K562 (cell line): ENCODE data around the gene FMNL3. TPM values are rescaled to one million over a fixed set of nuclear protein-coding genes. Genes with fewer than 3 reads are reported as not detected.

ENCODE experiments used
- ATAC-seq: fragments of 200-7000 bp; cut with Tn5 transposase; 3 replicates; pipeline ENCODE4 v1.9.1; 2020; ENCODE audit warnings: moderate library complexity
- BruUV-seq: library from RNA; stranded (reverse); fragments of 400-500 nt; replicated peaks from 2 replicates; lab custom pipeline; 2021; lab: Mats Ljungman, UMichigan
- CTCF ChIA-PET: fragments of 300-600 bp; formaldehyde crosslinking; extraction: SDS; loops from one replicate; lab custom pipeline; 2021; ENCODE audit warnings: low intra/inter-chr PET ratio; lab: Yijun Ruan, JAX
- POLR2A ChIA-PET: fragments of 300-600, 350-650 bp; sonication (Branson Sonifier 250); formaldehyde crosslinking; extraction: SDS; loops from one replicate; lab custom pipeline; 2021; ENCODE audit warnings: antibody characterized with exemption, inconsistent platforms; lab: Yijun Ruan, JAX
- DNase-seq, 4 experiments: peaks; one replicate each; pipeline versions ENCODE4 v3.0.0 to v3.0.0-alpha.2; 2011 to 2018; ENCODE audit warnings: low spot score in 3 of 4, mixed read lengths in 3 of 4; ENCODE audit errors: extremely low read depth in 1 of 4
- FAIRE-seq: peaks from 2 replicates; lab custom pipeline; 2011; peaks lifted over from hg19 to GRCh38; lab: Jason Lieb, UNC
- H2AFZ ChIP-seq: 2 replicates; pipeline ENCODE4 v1.6.0; 2011; ENCODE audit warnings: low read depth, low read length, control low read depth, inconsistent platforms
- H3K27ac ChIP-seq: fragments of 200-600 bp; 3 replicates; pipeline ENCODE4 v1.8.0; 2011; ENCODE audit warnings: low read depth, mild to moderate bottlenecking, control low read depth, inconsistent platforms, low read length, moderate library complexity, mixed read lengths; ENCODE audit errors: extremely low read depth
- H3K27me3 ChIP-seq, 2 experiments: fragments of 300-600 bp in 1 of 2; 2 replicates in 1 of 2; 3 replicates in 1 of 2; pipeline versions ENCODE4 v1.6.0 to v1.8.0; 2011; ENCODE audit warnings: inconsistent platforms in 2 of 2, low read length in 2 of 2, mild to moderate bottlenecking in 1 of 2, mixed read lengths in 1 of 2, moderate library complexity in 1 of 2; ENCODE audit not compliant: control insufficient read depth in 2 of 2, insufficient read depth in 2 of 2
- H3K36me3 ChIP-seq: fragments of 300-600 bp; 3 replicates; pipeline ENCODE4 v1.8.0; 2011; ENCODE audit warnings: mild to moderate bottlenecking, low read length, inconsistent platforms; ENCODE audit not compliant: control insufficient read depth, insufficient read depth
- H3K4me1 ChIP-seq, 2 experiments: fragments of 200-600 bp in 1 of 2; replicated peaks in 1 of 2; 2 replicates in 1 of 2; 3 replicates in 1 of 2; pipeline versions ENCODE4 v1.5.1 to v1.8.0; 2011; ENCODE audit warnings: inconsistent platforms in 2 of 2, low read length in 2 of 2, mild to moderate bottlenecking in 1 of 2, mixed read lengths in 1 of 2, moderate library complexity in 1 of 2; ENCODE audit not compliant: control insufficient read depth in 2 of 2, insufficient read depth in 2 of 2
- H3K4me2 ChIP-seq: 2 replicates; pipeline ENCODE4 v1.6.1; 2011; ENCODE audit warnings: low read length, control low read depth, inconsistent platforms, mixed read lengths; ENCODE audit not compliant: insufficient read depth
- H3K4me3 ChIP-seq: fragments of 200-600 bp; sonication (generic), shearing (Covaris generic); 2 replicates; pipeline ENCODE4 v1.5.1; 2016; ENCODE audit warnings: control low read depth, inconsistent platforms
- H3K79me2 ChIP-seq: fragments of 200-600 bp; 3 replicates; pipeline ENCODE4 v1.8.0; 2011; ENCODE audit warnings: low read length, inconsistent platforms; ENCODE audit not compliant: control insufficient read depth, insufficient read depth
- H3K9ac ChIP-seq, 2 experiments: 2 replicates each; pipeline versions ENCODE4 v1.6.0 to v1.6.1; 2011; ENCODE audit warnings: low read depth in 2 of 2, low read length in 2 of 2, control low read depth in 1 of 2, inconsistent platforms in 1 of 2, mild to moderate bottlenecking in 1 of 2, mixed read lengths in 1 of 2; ENCODE audit not compliant: insufficient read depth in 1 of 2
- H3K9me1 ChIP-seq: one replicate; pipeline ENCODE4 v1.6.0; 2011; ENCODE audit warnings: inconsistent platforms, mild to moderate bottlenecking, low read length, moderate library complexity; ENCODE audit not compliant: control insufficient read depth, insufficient read depth
- H3K9me3 ChIP-seq: replicated peaks from 2 replicates; pipeline ENCODE4 v1.5.1; 2011; ENCODE audit warnings: low read depth, low read length, inconsistent platforms; ENCODE audit not compliant: control insufficient read depth, insufficient read depth
- H4K20me1 ChIP-seq: replicated peaks from 2 replicates; pipeline ENCODE4 v1.6.1; 2011; ENCODE audit warnings: low read length, inconsistent platforms, mixed read lengths; ENCODE audit not compliant: control insufficient read depth, insufficient read depth
- CBFA2T3 ChIP-seq: fragments of 450-650 bp; IDR thresholded peaks from 2 replicates; pipeline ENCODE4 v1.6.1; 2017
- CBX3 ChIP-seq, 2 experiments: IDR thresholded peaks; 1 replicate in 1 of 2; 2 replicates in 1 of 2; pipeline ENCODE4 v1.6.1; 2012; ENCODE audit warnings: inconsistent platforms in 2 of 2, low read length in 2 of 2, borderline replicate concordance in 1 of 2, control low read depth in 1 of 2
- EGR1 ChIP-seq: fragments of 450-650 bp; conservative IDR thresholded peaks from 2 replicates; pipeline ENCODE4 v1.6.1; 2017; ENCODE audit warnings: mild to moderate bottlenecking
- ESRRA ChIP-seq: fragments of 450-650 bp; IDR thresholded peaks from 2 replicates; pipeline ENCODE4 v1.6.1; 2014; ENCODE audit warnings: low read depth, mild to moderate bottlenecking, moderate library complexity, borderline replicate concordance
- FOXA3 ChIP-seq, 2 experiments: fragments of 450-650 bp in 1 of 2; sonication (generic) in 1 of 2; formaldehyde crosslinking; IDR thresholded peaks in 1 of 2; conservative IDR thresholded peaks in 1 of 2; 2 replicates each; pipeline versions ENCODE4 v1.4.0 to v1.8.0; 2020 to 2022; ENCODE audit warnings: mild to moderate bottlenecking in 2 of 2, missing genetic modification reagents in 1 of 2
- HEY1 ChIP-seq: fragments of 250-450 bp; sonication (Bioruptor Pico); IDR thresholded peaks from 2 replicates; pipeline ENCODE4 v1.5.0; 2020; ENCODE audit warnings: mild to moderate bottlenecking, moderate library complexity, borderline replicate concordance
- KHSRP ChIP-seq: fragments of 450-650 bp; IDR thresholded peaks from 2 replicates; pipeline ENCODE4 v1.6.1; 2017
- KLF1 ChIP-seq: fragments of 450-650 bp; IDR thresholded peaks from 2 replicates; pipeline ENCODE4 v1.6.1; 2016; ENCODE audit warnings: missing genetic modification characterization, missing compliant biosample characterization
- MYC ChIP-seq, 2 experiments: fragments of 250-450 bp in 1 of 2; sonication (Bioruptor Pico) in 1 of 2; IDR thresholded peaks; 2 replicates each; pipeline versions ENCODE4 v1.5.1 to v1.6.1; 2012 to 2021; ENCODE audit warnings: low read depth in 2 of 2, borderline replicate concordance in 1 of 2, improper control_type of control experiment in 1 of 2, low read length in 1 of 2, mild to moderate bottlenecking in 1 of 2, moderate library complexity in 1 of 2
- PCBP1 ChIP-seq: fragments of 200-400 bp; formaldehyde crosslinking; IDR thresholded peaks from 2 replicates; pipeline ENCODE4 v1.6.1; 2018; ENCODE audit warnings: mild to moderate bottlenecking, low read depth, low read length; ENCODE audit not compliant: poor library complexity, severe bottlenecking
- PRDM10 ChIP-seq: fragments of 450-650 bp; IDR thresholded peaks from 2 replicates; pipeline ENCODE4 v1.6.1; 2018; ENCODE audit not compliant: partially characterized antibody
- SMAD2 ChIP-seq: fragments of 150-350 bp; IDR thresholded peaks from 2 replicates; pipeline ENCODE4 v1.6.1; 2014; ENCODE audit warnings: low read depth, mild to moderate bottlenecking, low read length
- SRSF1 ChIP-seq: fragments of 200-400 bp; formaldehyde crosslinking; IDR thresholded peaks from 2 replicates; pipeline ENCODE4 v1.6.1; 2017; ENCODE audit warnings: mild to moderate bottlenecking, low read depth, low read length, moderate library complexity
- TAF7 ChIP-seq: fragments of 450-650 bp; IDR thresholded peaks from 2 replicates; pipeline ENCODE4 v1.6.1; 2016; ENCODE audit warnings: missing genetic modification characterization, missing compliant biosample characterization
- TEAD4 ChIP-seq, 2 experiments: sonication (generic) in 1 of 2; formaldehyde crosslinking in 1 of 2; IDR thresholded peaks; 2 replicates each; pipeline versions ENCODE4 v1.6.1 to v1.8.0; 2012 to 2022; ENCODE audit warnings: borderline replicate concordance in 1 of 2, inconsistent platforms in 1 of 2, low read length in 1 of 2, mild to moderate bottlenecking in 1 of 2, missing genetic modification reagents in 1 of 2
- ZNF551 ChIP-seq: fragments of 250-450 bp; sonication (Bioruptor Pico); IDR thresholded peaks from 2 replicates; pipeline ENCODE4 v1.5.0; 2021; ENCODE audit warnings: mild to moderate bottlenecking, moderate library complexity
- WGBS: fragments of 100-300 bp; shearing (Covaris generic); methylation state at CpG from one replicate; pipeline ENCODE4 v1.1.6; 2016; ENCODE audit warnings: low coverage, mixed read lengths; ENCODE audit not compliant: insufficient coverage; ENCODE audit errors: missing lambda C conversion rate; 5-methylcytosine and 5-hydroxymethylcytosine counted together
- in situ Hi-C: fragments of 300-500 bp; cut with MboI; formaldehyde crosslinking; loops from 4 replicates; pipeline ENCODE4 v1.15.0; 2018; ENCODE audit warnings: inconsistent platforms, mixed read lengths
- intact Hi-C: fragments of 100-400 bp; cut with micrococcal nuclease; formaldehyde crosslinking; loops from 2 replicates; pipeline ENCODE4 v1.14.2; 2022
- polyA plus RNA-seq, 8 experiments: library from polyadenylated mRNA; depleted of rRNA in 4 of 8; stranded (reverse) in 5 of 8; unstranded in 3 of 8; fragments of >200 nt; fragmentation: Nextera tagmentation in 2 of 8; fragmentation: Illumina TruSeq in 1 of 8; extraction: Ambion mirVana in 2 of 8; extraction: Trizol in 1 of 8; gene quantifications; 2 replicates each; pipeline versions ENCODE4 v1.2.1 to v1.2.3, GENCODE V29; 2011 to 2014; ENCODE audit warnings: inconsistent platforms in 1 of 8, missing spikeins in 1 of 8
- total RNA-seq, 7 experiments: library from RNA; depleted of rRNA in 6 of 7; stranded (reverse); fragments of >200 nt in 6 of 7; fragmentation: Illumina TruSeq in 2 of 7; extraction: Trizol in 2 of 7; gene quantifications; 2 replicates each; pipeline versions ENCODE4 v1.2.1 to v1.2.3, GENCODE V29; 2011 to 2021; ENCODE audit warnings: low replicate concordance in 1 of 7

Gene FMNL3
- total and polyA plus RNA-seq, 9 of the 15 experiments (the other 6 are each of a cell fraction or from before 2014, with no cell fraction given) = 0.49 to 14.4 (median 6.8) TPM

- peak; percentile 68; the same call in 1 of the 2 replicates for TF ChIP-seq TEAD4 (IDR thresholded peaks at IDR 0.05; ENCODE audit: low read length)
- TF ChIP-seq TEAD4 (CRISPR knock-in tag; IDR thresholded peaks at IDR 0.05; ENCODE audit: borderline replicate concordance) = no peak
- TF ChIP-seq ESRRA = peak; percentile 58; the same call in 1 of the 2 replicates
- TF ChIP-seq PCBP1 = no peak
- no peak for TF ChIP-seq SRSF1
- no peak for TF ChIP-seq EGR1
- peak; percentile 16; the same call in 1 of the 2 replicates for TF ChIP-seq CBFA2T3
- no peak for TF ChIP-seq ZNF551 (CRISPR knock-in tag)
- no peak for TF ChIP-seq FOXA3 (CRISPR knock-in tag; conservative IDR thresholded peaks at IDR 0.05 in 1 of 2, IDR thresholded peaks at IDR 0.05 in 1 of 2)
Observed at GRCh38 chr12:49744363-49744885, 37.2 kb upstream of the FMNL3 start (continued).

- in situ Hi-C loops = no loop called here
- POLR2A ChIA-PET = interaction anchor here (0.5 to 2.2 kb wide), 51 partner anchors 8 to 439 kb away, joined by 3 to 21 read pairs (median 4); partner anchors contain the start of gene RACGAP1
- H3K4me3 ChIP-seq = peak overlapping the region; percentile 71
- H3K9me1 ChIP-seq = peaks cover 4% of the 10 kb centered on the region
- ATAC-seq = peak; percentile 87
- peaks cover 34% of the 10 kb centered on the region for H3K36me3 ChIP-seq
- WGBS = under 1% methylated on average over 30 of the region's 35 CpGs
- 0 out of 2 replicates have a peak, but pooled peaks cover 2% of the 10 kb centered on the region for H3K9me3 ChIP-seq
- H3K4me1 ChIP-seq = peaks cover 10 to 18% of the 10 kb centered on the region in 2 experiments
- peak overlapping the region; percentile 100 for H3K4me2 ChIP-seq
- peak; percentile 67 to 92 (median 75) for DNase-seq
- CTCF ChIA-PET = interaction anchor here (0.7 to 0.9 kb wide), 2 partner anchors 8 to 97 kb away, joined by 3 read pairs; no protein-coding TSS in a partner anchor
- H3K27me3 ChIP-seq = no peaks in the 10 kb centered on the region
- peaks cover 36% of the 10 kb centered on the region for H4K20me1 ChIP-seq
- no peak for FAIRE-seq
- TSS peak; percentile 42 for BruUV-seq
- peak overlapping the region; percentile 94 for H2AFZ ChIP-seq
- intact Hi-C loops = loop anchor here (1.0 to 2.0 kb wide), 3 partner anchors 35 to 86 kb away; partner anchors contain the start of genes FMNL3 and NCKAP5L
- H3K9ac ChIP-seq = peak overlapping the region; percentile 93 to 94
- peaks cover 56% of the 10 kb centered on the region for H3K79me2 ChIP-seq
- H3K27ac ChIP-seq = peak overlapping the region; percentile 99
- TF ChIP-seq CBX3 (IDR thresholded peaks at IDR 0.05; ENCODE audit: borderline replicate concordance in 1 of 2, low read length in 2 of 2) (no peak), SMAD2 (no peak), MYC (IDR thresholded peaks at IDR 0.05; ENCODE audit: low read depth, low read length) (peak; percentile 77), MYC (CRISPR knock-in tag; IDR thresholded peaks at IDR 0.05; ENCODE audit: borderline replicate concordance, low read depth) (no peak), PRDM10 (peak; percentile 77), KHSRP (no peak), TAF7 (no peak), KLF1 (tag) (0 out of 2 replicates have a peak, but pooled peaks have one; percentile 55), HEY1 (no peak)
Observed at GRCh38 chr12:49741882-49742620, 34.8 kb upstream of the FMNL3 start.
